H9 (cell line): Measurements from ENCODE around the gene CFAP46. TPM values are rescaled to one million over a fixed set of nuclear protein-coding genes. Genes with fewer than 3 reads are reported as not detected.

Experiments used
- DNase-seq: peaks from one replicate; pipeline ENCODE4 v3.0.0-alpha.2; 2017
- H2AFZ ChIP-seq: one replicate; pipeline ENCODE4 v1.6.1; 2013; ENCODE audit warnings: mild to moderate bottlenecking, low read length, control low read depth, moderate library complexity
- H2AK5ac ChIP-seq: 2 replicates; pipeline ENCODE4 v1.6.1; 2013; ENCODE audit warnings: low read length, control low read depth, mixed read lengths; ENCODE audit not compliant: insufficient read length
- H2BK120ac ChIP-seq: one replicate; pipeline ENCODE4 v1.6.1; 2013; ENCODE audit warnings: low read depth, mild to moderate bottlenecking, low read length, control low read depth, inconsistent platforms; ENCODE audit not compliant: poor library complexity, severe bottlenecking
- H2BK12ac ChIP-seq: 2 replicates; pipeline ENCODE4 v1.6.1; 2013; ENCODE audit warnings: low read length, control low read depth, mixed read lengths, low read depth; ENCODE audit not compliant: insufficient read length
- H2BK15ac ChIP-seq: 2 replicates; pipeline ENCODE4 v1.6.1; 2013; ENCODE audit warnings: low read depth, low read length, control low read depth
- H2BK20ac ChIP-seq: one replicate; pipeline ENCODE4 v1.6.1; 2013; ENCODE audit warnings: low read depth, mild to moderate bottlenecking, low read length, control low read depth, inconsistent platforms; ENCODE audit not compliant: poor library complexity, severe bottlenecking
- H2BK5ac ChIP-seq: 2 replicates; pipeline ENCODE4 v1.6.1; 2013; ENCODE audit warnings: low read length, control low read depth, mixed read lengths; ENCODE audit not compliant: insufficient read length
- H3K14ac ChIP-seq: 2 replicates; pipeline ENCODE4 v1.6.1; 2013; ENCODE audit warnings: low read length, control low read depth; ENCODE audit not compliant: insufficient read depth
- H3K18ac ChIP-seq: 2 replicates; pipeline ENCODE4 v1.6.1; 2013; ENCODE audit warnings: low read depth, mild to moderate bottlenecking, mixed read lengths, low read length, control low read depth; ENCODE audit not compliant: insufficient read length
- H3K23ac ChIP-seq: 2 replicates; pipeline ENCODE4 v1.6.1; 2013; ENCODE audit warnings: low read length, control low read depth, mixed read lengths, low read depth; ENCODE audit not compliant: insufficient read length
- H3K23me2 ChIP-seq: 2 replicates; pipeline ENCODE4 v1.6.1; 2013; ENCODE audit warnings: low read depth, mild to moderate bottlenecking, mixed read lengths, low read length, control low read depth; ENCODE audit not compliant: insufficient read length, poor library complexity, severe bottlenecking
- H3K27ac ChIP-seq: 2 replicates; pipeline ENCODE4 v1.5.1; 2013; ENCODE audit warnings: low read length, control low read depth, mixed read lengths, low read depth; ENCODE audit not compliant: insufficient read length
- H3K27me3 ChIP-seq: 2 replicates; pipeline ENCODE4 v1.6.1; 2013; ENCODE audit warnings: low read length, control low read depth, inconsistent platforms; ENCODE audit not compliant: insufficient read depth
- H3K4ac ChIP-seq: 2 replicates; pipeline ENCODE4 v1.6.1; 2013; ENCODE audit warnings: low read depth, mild to moderate bottlenecking, control low read depth, inconsistent platforms, low read length, moderate library complexity
- H3K4me1 ChIP-seq: 2 replicates; pipeline ENCODE4 v1.6.1; 2013; ENCODE audit warnings: low read length, control low read depth, inconsistent platforms; ENCODE audit not compliant: insufficient read depth
- H3K4me2 ChIP-seq: 2 replicates; pipeline ENCODE4 v1.6.1; 2013; ENCODE audit warnings: low read length, control low read depth, mixed read lengths; ENCODE audit not compliant: insufficient read length, insufficient read depth
- H3K56ac ChIP-seq: 2 replicates; pipeline ENCODE4 v1.6.1; 2013; ENCODE audit warnings: low read depth, mild to moderate bottlenecking, mixed read lengths, low read length, control low read depth; ENCODE audit not compliant: insufficient read length
- H3K79me1 ChIP-seq: 2 replicates; pipeline ENCODE4 v1.6.1; 2013; ENCODE audit warnings: low read depth, mild to moderate bottlenecking, moderate library complexity, low read length, control low read depth, inconsistent platforms; ENCODE audit not compliant: insufficient read depth, poor library complexity, severe bottlenecking
- H3K79me2 ChIP-seq: 2 replicates; pipeline ENCODE4 v1.6.1; 2013; ENCODE audit warnings: low read length, control low read depth, inconsistent platforms; ENCODE audit not compliant: insufficient read depth
- H3K9ac ChIP-seq: 2 replicates; pipeline ENCODE4 v1.6.1; 2013; ENCODE audit warnings: low read length, control low read depth, mixed read lengths; ENCODE audit not compliant: insufficient read length; ENCODE audit errors: extremely low read depth
- H3K9me3 ChIP-seq: one replicate; pipeline ENCODE4 v1.6.1; 2013; ENCODE audit warnings: low read depth, low read length, inconsistent platforms; ENCODE audit not compliant: control insufficient read depth
- H3T11ph ChIP-seq: one replicate; pipeline ENCODE4 v1.6.1; 2013; ENCODE audit warnings: mild to moderate bottlenecking, low read length, control low read depth, inconsistent platforms
- H4K20me1 ChIP-seq: one replicate; pipeline ENCODE4 v1.6.1; 2013; ENCODE audit not compliant: control insufficient read depth, insufficient read length, insufficient read depth
- H4K5ac ChIP-seq: 2 replicates; pipeline ENCODE4 v1.6.1; 2013; ENCODE audit warnings: low read depth, mild to moderate bottlenecking, mixed read lengths, low read length, control low read depth; ENCODE audit not compliant: insufficient read length
- H4K8ac ChIP-seq: replicated peaks from 2 replicates; pipeline ENCODE4 v1.6.1; 2013; ENCODE audit warnings: low read length, control low read depth, mixed read lengths, low read depth; ENCODE audit not compliant: insufficient read length
- H4K91ac ChIP-seq: 2 replicates; pipeline ENCODE4 v1.6.1; 2013; ENCODE audit warnings: low read depth, mild to moderate bottlenecking, moderate library complexity, mixed read lengths, low read length, control low read depth; ENCODE audit not compliant: insufficient read length
- H3K27ac Mint-ChIP-seq, 3 experiments: 2 replicates in 2 of 3; 3 replicates in 1 of 3; pipeline ENCODE4 v1.8.0; 2020 to 2021; ENCODE audit warnings: mixed read lengths in 3 of 3, mild to moderate bottlenecking in 1 of 3, moderate library complexity in 1 of 3
- H3K27me3 Mint-ChIP-seq: 2 replicates; pipeline ENCODE4 v1.8.0; 2021; ENCODE audit warnings: low read depth, mild to moderate bottlenecking, moderate library complexity, mixed read lengths
- H3K36me3 Mint-ChIP-seq, 3 experiments: 2 replicates in 2 of 3; 3 replicates in 1 of 3; pipeline ENCODE4 v1.8.0; 2020 to 2021; ENCODE audit warnings: low read depth in 3 of 3, mixed read lengths in 3 of 3; ENCODE audit not compliant: insufficient read depth in 1 of 3
- H3K4me1 Mint-ChIP-seq, 2 experiments: 2 replicates each; pipeline ENCODE4 v1.8.0; 2020; ENCODE audit warnings: mixed read lengths in 2 of 2
- H3K4me3 Mint-ChIP-seq, 2 experiments: 2 replicates in 1 of 2; 3 replicates in 1 of 2; pipeline ENCODE4 v1.8.0; 2020 to 2021; ENCODE audit warnings: mild to moderate bottlenecking in 2 of 2, mixed read lengths in 2 of 2, moderate library complexity in 1 of 2
- H3K9me3 Mint-ChIP-seq, 2 experiments: 2 replicates in 1 of 2; 3 replicates in 1 of 2; pipeline ENCODE4 v1.8.0; 2020; ENCODE audit warnings: mild to moderate bottlenecking in 2 of 2, mixed read lengths in 2 of 2, moderate library complexity in 1 of 2
- CTCF ChIP-seq: fragments of 200-600 bp; sonication (generic); conservative IDR thresholded peaks from 3 replicates; pipeline ENCODE4 v1.8.0; 2021; ENCODE audit warnings: antibody characterized with exemption, mild to moderate bottlenecking
- WGBS: extraction: QIAGEN DNeasy Blood & Tissue Kit; methylation state at CpG from one replicate; pipeline ENCODE4 v1.1.7; 2013; ENCODE audit warnings: missing lambda C conversion rate, low lambda C conversion rate, mixed read lengths; ENCODE audit not compliant: insufficient read length; ENCODE audit errors: extremely low coverage; 5-methylcytosine and 5-hydroxymethylcytosine counted together
- total RNA-seq: library from RNA; stranded (reverse); gene quantifications from 2 replicates; pipeline ENCODE4 v1.2.1, GENCODE V29; 2021

Gene CFAP46
- total RNA-seq, 1 experiment from 2014 or later: 3.1 TPM

GRCh38 chr10:132846631-132847415, 95.5 kb downstream of the CFAP46 start:
- Mint-ChIP-seq H3K9me3 (peaks cover 15 to 16% of the 10 kb centered on the region in 2 experiments), H3K27ac (no peak overlapping the region), H3K27me3 (peaks cover 7% of the 10 kb centered on the region; the same call in 1 of the 2 replicates), H3K36me3 (peaks cover 7 to 11% (median 10%) of the 10 kb centered on the region in 3 experiments), H3K4me1 (peaks cover 0 to 12% of the 10 kb centered on the region in 2 experiments; a peak in 3 of 4 replicates), H3K4me3 (no peak overlapping the region)
- Histone ChIP-seq H2BK5ac (no peak overlapping the region), H2BK15ac (no peak overlapping the region), H3K27me3 (no peaks in the 10 kb centered on the region), H3K27ac (no peak overlapping the region), H4K8ac (no peak overlapping the region), H4K5ac (no peak overlapping the region), H2AK5ac (no peak overlapping the region), H2BK120ac (no peak overlapping the region), H3K23me2 (no peaks in the 10 kb centered on the region), H3K9me3 (peaks cover 8% of the 10 kb centered on the region), H4K20me1 (no peaks in the 10 kb centered on the region), H3K4me1 (no peaks in the 10 kb centered on the region), H3K4me2 (no peak overlapping the region), H2BK12ac (no peak overlapping the region), H3K56ac (no peak overlapping the region), H2BK20ac (no peak overlapping the region), H3K14ac (no peak overlapping the region), H3K79me2 (no peaks in the 10 kb centered on the region), H2AFZ (no peak overlapping the region), H3K79me1 (no peaks in the 10 kb centered on the region), H3K18ac (no peak overlapping the region), H4K91ac (no peak overlapping the region), H3T11ph (no peak overlapping the region), H3K23ac (no peak overlapping the region), H3K4ac (no peak overlapping the region), H3K9ac (no peak overlapping the region)
- no CpG with 5 or more reads among the region's 27 CpGs for WGBS
- no peak for TF ChIP-seq CTCF
- peak; percentile 25 for DNase-seq
